Ishikawa (cell line): ENCODE results near the gene SLC39A7.

Experiments
- EGR1 ChIP-seq: IDR thresholded peaks from 2 replicates; pipeline ENCODE4 v1.6.1; 2012
- TCF12 ChIP-seq: IDR thresholded peaks from 2 replicates; pipeline ENCODE4 v1.6.1; 2012; ENCODE audit warnings: low read depth
- TEAD4 ChIP-seq: IDR thresholded peaks from 2 replicates; pipeline ENCODE4 v1.6.1; 2012

- TF ChIP-seq TCF12, result no peak
- TF ChIP-seq EGR1, result no peak
- no peak for TF ChIP-seq TEAD4
These were observed 2.9 kb downstream of the SLC39A7 start for GRCh38 chr6:33203443-33204164.
